Measurements from ENCODE around the gene BAX. TPM values are rescaled to one million over a fixed set of nuclear protein-coding genes. Genes with fewer than 3 reads are reported as not detected.

The BAX gene
- total RNA-seq, 5 donors from 2014 or later (not counting 1 experiment from before 2014, with no cell fraction given): 76.6 to 201 (median 183) TPM

GRCh38 chr19:49009828-49010227 is 55.2 kb downstream of the BAX start:
- Mint-ChIP-seq H3K36me3 (peaks cover 15% of the 10 kb centered on the region), H3K27me3 (no peaks in the 10 kb centered on the region), H3K4me3 (no peak overlapping the region), H3K9me3 (no peaks in the 10 kb centered on the region), H3K27ac (no peak overlapping the region), H3K4me1 (no peaks in the 10 kb centered on the region)
- WGBS (ENCODE audit: insufficient coverage): 96% methylated on average over 18 of the region's 18 CpGs
- POLR2A ChIA-PET: no interaction called here
- no peaks in the 10 kb centered on the region for H3K9me3 ChIP-seq
- no peak overlapping the region for H3K27ac ChIP-seq (ENCODE audit: low read length)
- CTCF ChIA-PET: interaction anchor here in 1 of 2 donors (1.0 kb wide), 1 partner anchor 16 kb away, joined by 3 read pairs; the partner anchor contains the start of genes GYS1 and RUVBL2
- H3K4me3 ChIP-seq (ENCODE audit: control insufficient read depth in 1 of 2, extremely low read depth in 1 of 2, low read length in 1 of 2): no peak overlapping the region
- peaks cover 23 to 36% of the 10 kb centered on the region in 2 donors for H3K36me3 ChIP-seq (ENCODE audit: control insufficient read depth in 2 of 2, extremely low read depth in 1 of 2, insufficient read depth in 1 of 2, low read length in 1 of 2)
- DNase-seq (no peak), ATAC-seq (replicated peaks in 1 of 4) (peak in 1 of 4 experiments; percentile 11)
- H3K27me3 ChIP-seq (replicated peaks in 1 of 2; ENCODE audit: control insufficient read depth in 2 of 2, extremely low read depth in 1 of 2, insufficient read depth in 2 of 2, low read length in 1 of 2): no peaks in the 10 kb centered on the region
- H3K4me1 ChIP-seq (ENCODE audit: control insufficient read depth in 1 of 2, extremely low read depth in 1 of 2, insufficient read depth in 2 of 2, low read length in 2 of 2): no peaks in the 10 kb centered on the region

GRCh38 chr19:49010453-49010852 is 55.8 kb downstream of the BAX start:
- peaks cover 9% of the 10 kb centered on the region for H3K36me3 Mint-ChIP-seq
- H3K27ac Mint-ChIP-seq: no peak overlapping the region

GRCh38 chr19:49011194-49011593 is 56.5 kb downstream of the BAX start:
- H3K4me1 Mint-ChIP-seq: no peaks in the 10 kb centered on the region
- DNase-seq (no peak), ATAC-seq (replicated peaks in 1 of 4) (no peak)
- no peaks in the 10 kb centered on the region for H3K27me3 Mint-ChIP-seq
- H3K4me1 ChIP-seq (ENCODE audit: control insufficient read depth in 1 of 2, extremely low read depth in 1 of 2, insufficient read depth in 2 of 2, low read length in 2 of 2): no peaks in the 10 kb centered on the region
- H3K4me3 ChIP-seq (ENCODE audit: control insufficient read depth in 1 of 2, extremely low read depth in 1 of 2, low read length in 1 of 2): no peak overlapping the region
- H3K36me3 Mint-ChIP-seq: peaks cover 8% of the 10 kb centered on the region
- CTCF ChIA-PET: no interaction called here
- no peaks in the 10 kb centered on the region for H3K9me3 Mint-ChIP-seq
- POLR2A ChIA-PET: no interaction called here
- H3K27ac ChIP-seq (ENCODE audit: low read length): no peak overlapping the region
- peaks cover 25 to 27% of the 10 kb centered on the region in 2 donors for H3K36me3 ChIP-seq (ENCODE audit: control insufficient read depth in 2 of 2, extremely low read depth in 1 of 2, insufficient read depth in 1 of 2, low read length in 1 of 2)
- WGBS (ENCODE audit: insufficient coverage): 91% methylated on average over 12 of the region's 17 CpGs
- H3K27me3 ChIP-seq (replicated peaks in 1 of 2; ENCODE audit: control insufficient read depth in 2 of 2, extremely low read depth in 1 of 2, insufficient read depth in 2 of 2, low read length in 1 of 2): no peaks in the 10 kb centered on the region
- no peaks in the 10 kb centered on the region for H3K9me3 ChIP-seq
- no peak overlapping the region for H3K27ac Mint-ChIP-seq
- no peak overlapping the region for H3K4me3 Mint-ChIP-seq

More at GRCh38 chr19:49010453-49010852, 55.8 kb downstream of the BAX start:
- no peaks in the 10 kb centered on the region for H3K9me3 ChIP-seq
- ATAC-seq (replicated peaks in 1 of 4) (no peak), DNase-seq (no peak)
- peaks cover 26 to 30% of the 10 kb centered on the region in 2 donors for H3K36me3 ChIP-seq (ENCODE audit: control insufficient read depth in 2 of 2, extremely low read depth in 1 of 2, insufficient read depth in 1 of 2, low read length in 1 of 2)
- no peaks in the 10 kb centered on the region for H3K27me3 ChIP-seq (replicated peaks in 1 of 2; ENCODE audit: control insufficient read depth in 2 of 2, extremely low read depth in 1 of 2, insufficient read depth in 2 of 2, low read length in 1 of 2)
- no peaks in the 10 kb centered on the region for H3K4me1 Mint-ChIP-seq
- POLR2A ChIA-PET: no interaction called here
- WGBS (ENCODE audit: insufficient coverage): 94% methylated on average over 13 of the region's 18 CpGs
- H3K27ac ChIP-seq (ENCODE audit: low read length): no peak overlapping the region
- no peak overlapping the region for H3K4me3 Mint-ChIP-seq
- H3K27me3 Mint-ChIP-seq: no peaks in the 10 kb centered on the region
- no peaks in the 10 kb centered on the region for H3K9me3 Mint-ChIP-seq
- no peaks in the 10 kb centered on the region for H3K4me1 ChIP-seq (ENCODE audit: control insufficient read depth in 1 of 2, extremely low read depth in 1 of 2, insufficient read depth in 2 of 2, low read length in 2 of 2)
- no peak overlapping the region for H3K4me3 ChIP-seq (ENCODE audit: control insufficient read depth in 1 of 2, extremely low read depth in 1 of 2, low read length in 1 of 2)
- CTCF ChIA-PET: interaction anchor here in 1 of 2 donors (0.6 to 1.0 kb wide), 2 partner anchors 17 to 132 kb away, joined by 3 to 7 read pairs; partner anchors contain the start of genes GYS1 and RUVBL2

Other genes with a start within 250 kb of the BAX start
- 1 to 10 TPM in 4 of 5 donors, under 1 TPM in 1; 0.56 to 2.4 (median 1.6) TPM for gene MAMSTR, start 235.2 kb upstream of the BAX start, total RNA-seq
- under 1 TPM in 3 of 5 donors, not detected in 2; 0.23 to 0.65 (median 0.32) TPM for gene RASIP1, start 214.3 kb upstream of the BAX start, total RNA-seq
- not detected for gene IZUMO1, start 208.0 kb upstream of the BAX start, total RNA-seq
- under 1 TPM; 0.09 to 0.28 (median 0.15) TPM for gene FUT1, start 202.2 kb upstream of the BAX start, total RNA-seq
- not detected for gene FGF21, start 199.4 kb upstream of the BAX start, total RNA-seq
- gene BCAT2, start 143.8 kb upstream of the BAX start, total RNA-seq: 10 to 100 TPM; 21.5 to 40.6 (median 36.6) TPM
- 1 to 10 TPM in 2 of 5 donors, under 1 TPM in 2, not detected in 1; 0.58 to 2.1 (median 1.1) TPM for gene HSD17B14, start 118.4 kb upstream of the BAX start, total RNA-seq
- gene PLEKHA4, start 86.3 kb upstream of the BAX start, total RNA-seq: 10 to 100 TPM in 1 of 5 donors, 1 to 10 TPM in 4; 2.7 to 11.8 (median 5.2) TPM
- 100 to 1,000 TPM in 2 of 5 donors, 10 to 100 TPM in 3; 74.4 to 713 (median 93.6) TPM for gene PPP1R15A, start 82.5 kb upstream of the BAX start, total RNA-seq
- gene TULP2, start 56.1 kb upstream of the BAX start, total RNA-seq: under 1 TPM in 1 of 5 donors, not detected in 4; 0.26 TPM
- 100 to 1,000 TPM; 122 to 177 (median 165) TPM for gene NUCB1, start 54.6 kb upstream of the BAX start, total RNA-seq
- 1 to 10 TPM in 4 of 5 donors, under 1 TPM in 1; 0.93 to 1.7 (median 1.2) TPM for gene DHDH, start 21.2 kb upstream of the BAX start, total RNA-seq
- gene FTL, start 10.4 kb downstream of the BAX start, total RNA-seq: 1,000 to 10,000 TPM in 2 of 5 donors, 100 to 1,000 TPM in 3; 594 to 1,085 (median 906) TPM
- gene GYS1, start 38.4 kb downstream of the BAX start, total RNA-seq: 10 to 100 TPM; 28.1 to 58.9 (median 52.4) TPM
- gene RUVBL2, start 39.0 kb downstream of the BAX start, total RNA-seq: 10 to 100 TPM; 20.3 to 48.7 (median 41.4) TPM
- gene LHB, start 62.2 kb downstream of the BAX start, total RNA-seq: under 1 TPM in 1 of 5 donors, not detected in 4; 0.57 TPM
- not detected for gene CGB3, start 69.5 kb downstream of the BAX start, total RNA-seq
- gene CGB2, start 77.0 kb downstream of the BAX start, total RNA-seq: not detected
- gene CGB1, start 82.0 kb downstream of the BAX start, total RNA-seq: not detected
- not detected for gene CGB5, start 89.0 kb downstream of the BAX start, total RNA-seq
- not detected for gene CGB8, start 94.2 kb downstream of the BAX start, total RNA-seq
- not detected for gene CGB7, start 102.9 kb downstream of the BAX start, total RNA-seq
- gene NTF4, start 109.9 kb downstream of the BAX start, total RNA-seq: not detected
- not detected for gene KCNA7, start 117.8 kb downstream of the BAX start, total RNA-seq
- gene SNRNP70, start 130.6 kb downstream of the BAX start, total RNA-seq: 100 to 1,000 TPM; 406 to 704 (median 645) TPM
- gene LIN7B, start 159.5 kb downstream of the BAX start, total RNA-seq: 10 to 100 TPM in 3 of 5 donors, 1 to 10 TPM in 2; 8.1 to 17.8 (median 12.9) TPM
- 1 to 10 TPM; 2.1 to 3.7 (median 2.5) TPM for gene C19orf73, start 164.3 kb downstream of the BAX start, total RNA-seq
- 1 to 10 TPM; 3.8 to 4.7 (median 4.1) TPM for gene PPFIA3, start 164.7 kb downstream of the BAX start, total RNA-seq
- not detected for gene HRC, start 200.5 kb downstream of the BAX start, total RNA-seq
- gene TRPM4, start 202.9 kb downstream of the BAX start, total RNA-seq: under 1 TPM in 3 of 5 donors, not detected in 2; 0.43 to 0.89 (median 0.50) TPM